ENCODE results near the gene PSAP.

PSAP gene

DNA sequence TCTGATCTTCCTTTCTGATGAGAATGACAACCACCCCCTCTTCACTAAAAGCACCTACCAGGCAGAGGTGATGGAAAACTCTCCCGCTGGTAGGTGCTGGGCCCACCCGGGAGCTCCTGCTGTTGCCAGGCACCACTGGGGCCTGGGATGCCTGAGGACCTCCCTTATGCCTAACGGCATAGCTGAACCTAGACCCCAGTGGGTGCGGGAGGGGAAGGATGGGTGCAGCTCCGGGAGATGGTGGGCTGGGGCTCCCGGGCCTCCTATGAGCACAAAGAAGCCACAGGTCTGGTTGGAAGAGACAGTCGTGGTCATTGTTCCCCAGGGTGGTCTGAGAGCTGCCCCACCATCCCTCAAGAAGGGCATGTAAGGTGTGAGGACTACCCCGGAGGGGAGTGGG, 62.1 kb downstream of the PSAP start:
- H2AFZ ChIP-seq (ENCODE audit: insufficient read depth, low read length, poor library complexity), result no peak overlapping the region
- H3K79me1 ChIP-seq (ENCODE audit: low read length), result no peaks in the 10 kb centered on the region
- H2AK5ac ChIP-seq (ENCODE audit: low read length), result no peak overlapping the region
- no peak overlapping the region for H2BK5ac ChIP-seq (ENCODE audit: low read depth, low read length, poor library complexity)
- peaks cover 4% of the 10 kb centered on the region for H3K9me3 ChIP-seq (ENCODE audit: insufficient read depth, low read depth, low read length)
- no peaks in the 10 kb centered on the region for H3K36me3 ChIP-seq (ENCODE audit: control insufficient read depth in 1 of 2, insufficient read depth in 2 of 2, low read length in 2 of 2)
- no peak overlapping the region for H4K8ac ChIP-seq (ENCODE audit: low read depth, low read length)
- no peaks in the 10 kb centered on the region for H3K79me2 ChIP-seq (ENCODE audit: control insufficient read depth, insufficient read depth, low read length, poor library complexity)
- H4K12ac ChIP-seq (ENCODE audit: low read depth, low read length), result no peak overlapping the region
- WGBS (ENCODE audit: extremely low coverage, insufficient coverage, insufficient read length), result no CpG with 5 or more reads among the region's 8 CpGs
- H3K27ac ChIP-seq (ENCODE audit: low read depth, low read length), result no peak overlapping the region
- no peaks in the 10 kb centered on the region for H3K4me1 ChIP-seq (ENCODE audit: control insufficient read depth in 1 of 2, insufficient read depth in 2 of 2, low read length in 2 of 2)
- H3K14ac ChIP-seq (ENCODE audit: low read length), result no peak overlapping the region
- no peak overlapping the region for H3K4ac ChIP-seq (ENCODE audit: low read depth, low read length)
- H3K23ac ChIP-seq (ENCODE audit: low read length), result no peak overlapping the region
- no peak for DNase-seq
- no peak overlapping the region for H2BK120ac ChIP-seq (ENCODE audit: insufficient read depth, low read length, poor library complexity)
- no peak overlapping the region for H2BK12ac ChIP-seq (ENCODE audit: low read length)
- no peak overlapping the region for H3K18ac ChIP-seq (ENCODE audit: low read length)
- no peak overlapping the region for H3K4me3 ChIP-seq (ENCODE audit: low read depth, low read length)
- no peak overlapping the region for H3K9ac ChIP-seq (ENCODE audit: low read length)
- no peaks in the 10 kb centered on the region for H3K27me3 ChIP-seq (ENCODE audit: insufficient read depth, low read length)
- H4K91ac ChIP-seq (ENCODE audit: low read depth, low read length), result no peak overlapping the region
- no peak overlapping the region for H3K4me2 ChIP-seq (ENCODE audit: low read length)

DNA sequence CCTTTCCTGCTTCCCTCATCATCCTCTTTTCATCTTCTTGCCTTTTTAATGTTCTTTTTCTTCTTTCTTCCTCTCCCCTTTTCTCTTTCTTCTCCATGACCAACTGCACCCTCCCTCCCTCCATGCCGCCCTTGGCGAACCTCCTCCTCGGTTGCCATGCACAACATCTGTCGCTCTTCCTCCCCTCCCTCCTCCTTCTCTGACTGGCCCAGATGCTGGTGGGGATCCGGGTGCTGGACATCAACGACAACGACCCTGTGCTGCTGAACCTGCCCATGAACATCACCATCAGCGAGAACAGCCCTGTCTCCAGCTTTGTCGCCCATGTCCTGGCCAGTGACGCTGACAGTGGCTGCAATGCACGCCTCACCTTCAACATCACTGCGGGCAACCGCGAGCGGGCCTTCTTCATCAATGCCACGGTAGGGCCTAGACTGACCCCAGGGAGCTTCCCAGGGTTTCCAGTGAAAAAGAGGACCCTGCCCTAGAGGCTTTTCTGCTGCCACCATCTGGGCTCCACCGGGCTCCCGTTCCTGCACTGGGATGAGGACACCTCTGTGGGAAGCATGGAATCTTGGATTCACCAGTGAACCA, 66.3 kb downstream of the PSAP start:
- H2AFZ ChIP-seq (ENCODE audit: insufficient read depth, low read length, poor library complexity), result no peak overlapping the region
- no peaks in the 10 kb centered on the region for H3K36me3 ChIP-seq (ENCODE audit: control insufficient read depth in 1 of 2, insufficient read depth in 2 of 2, low read length in 2 of 2)
- DNase-seq, result no peak
- no peaks in the 10 kb centered on the region for H3K27me3 ChIP-seq (ENCODE audit: insufficient read depth, low read length)
- H4K91ac ChIP-seq (ENCODE audit: low read depth, low read length), result no peak overlapping the region
- H4K12ac ChIP-seq (ENCODE audit: low read depth, low read length), result no peak overlapping the region
- H3K9ac ChIP-seq (ENCODE audit: low read length), result no peak overlapping the region
- H4K8ac ChIP-seq (ENCODE audit: low read depth, low read length), result no peak overlapping the region
- no peak overlapping the region for H2BK12ac ChIP-seq (ENCODE audit: low read length)
- no peak overlapping the region for H3K4me2 ChIP-seq (ENCODE audit: low read length)
- no peaks in the 10 kb centered on the region for H3K4me1 ChIP-seq (ENCODE audit: control insufficient read depth in 1 of 2, insufficient read depth in 2 of 2, low read length in 2 of 2)
- no CpG with 5 or more reads among the region's 18 CpGs for WGBS (ENCODE audit: extremely low coverage, insufficient coverage, insufficient read length)
- H3K27ac ChIP-seq (ENCODE audit: low read depth, low read length), result no peak overlapping the region
- H2BK5ac ChIP-seq (ENCODE audit: low read depth, low read length, poor library complexity), result no peak overlapping the region
- H3K4me3 ChIP-seq (ENCODE audit: low read depth, low read length), result no peak overlapping the region
- no peak overlapping the region for H3K4ac ChIP-seq (ENCODE audit: low read depth, low read length)
- H3K79me1 ChIP-seq (ENCODE audit: low read length), result no peaks in the 10 kb centered on the region
- no peak overlapping the region for H2BK120ac ChIP-seq (ENCODE audit: insufficient read depth, low read length, poor library complexity)
- no peaks in the 10 kb centered on the region for H3K9me3 ChIP-seq (ENCODE audit: insufficient read depth, low read depth, low read length)
- H3K23ac ChIP-seq (ENCODE audit: low read length), result no peak overlapping the region
- H3K79me2 ChIP-seq (ENCODE audit: control insufficient read depth, insufficient read depth, low read length, poor library complexity), result no peaks in the 10 kb centered on the region
- H3K14ac ChIP-seq (ENCODE audit: low read length), result no peak overlapping the region
- no peak overlapping the region for H3K18ac ChIP-seq (ENCODE audit: low read length)
- H2AK5ac ChIP-seq (ENCODE audit: low read length), result no peak overlapping the region

DNA sequence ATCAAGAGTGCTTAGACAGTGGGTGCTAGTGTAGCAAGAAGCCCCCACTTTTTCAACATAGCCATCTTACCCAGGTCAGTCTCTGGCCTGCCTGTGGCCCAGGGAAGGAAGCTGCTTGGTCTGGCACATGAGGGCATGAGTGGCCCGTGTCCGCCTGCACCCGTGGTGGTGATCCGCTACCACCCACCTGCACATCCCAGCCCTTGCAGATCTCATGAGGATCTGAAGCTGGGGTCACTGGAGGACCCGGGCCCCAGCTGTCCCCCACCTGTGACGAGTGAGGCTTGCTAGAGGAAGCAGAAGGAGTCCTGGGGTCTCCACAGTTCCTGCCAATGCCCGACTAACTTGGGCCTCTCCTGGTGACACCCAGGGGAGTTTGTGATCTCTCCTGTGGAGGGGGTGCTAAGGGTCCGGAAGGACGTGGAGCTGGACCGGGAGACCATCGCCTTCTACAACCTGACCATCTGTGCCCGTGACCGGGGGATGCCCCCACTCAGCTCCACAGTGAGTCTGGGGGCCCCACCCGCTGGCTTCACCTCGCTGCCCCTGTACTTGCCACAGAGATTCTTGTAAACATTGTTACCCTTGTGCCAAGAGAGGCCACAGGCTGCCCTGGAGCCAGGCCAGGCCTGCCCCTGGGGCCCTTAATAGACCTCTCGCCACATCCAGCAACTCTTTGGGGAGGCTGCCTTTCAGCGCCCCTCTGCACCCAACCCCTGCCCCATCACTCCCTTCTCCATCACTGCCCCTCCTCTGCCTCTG, 67.0 kb downstream of the PSAP start:
- no peak overlapping the region for H4K91ac ChIP-seq (ENCODE audit: low read depth, low read length)
- WGBS (ENCODE audit: extremely low coverage, insufficient coverage, insufficient read length), result no CpG with 5 or more reads among the region's 17 CpGs
- H4K12ac ChIP-seq (ENCODE audit: low read depth, low read length), result no peak overlapping the region
- H3K79me2 ChIP-seq (ENCODE audit: control insufficient read depth, insufficient read depth, low read length, poor library complexity), result no peaks in the 10 kb centered on the region
- DNase-seq, result no peak
- no peak overlapping the region for H3K27ac ChIP-seq (ENCODE audit: low read depth, low read length)
- no peak overlapping the region for H3K23ac ChIP-seq (ENCODE audit: low read length)
- no peak overlapping the region for H2BK120ac ChIP-seq (ENCODE audit: insufficient read depth, low read length, poor library complexity)
- H3K4me2 ChIP-seq (ENCODE audit: low read length), result no peak overlapping the region
- H2BK12ac ChIP-seq (ENCODE audit: low read length), result no peak overlapping the region
- H3K36me3 ChIP-seq (ENCODE audit: control insufficient read depth in 1 of 2, insufficient read depth in 2 of 2, low read length in 2 of 2), result no peaks in the 10 kb centered on the region
- H2BK5ac ChIP-seq (ENCODE audit: low read depth, low read length, poor library complexity), result no peak overlapping the region
- H3K14ac ChIP-seq (ENCODE audit: low read length), result no peak overlapping the region
- no peak overlapping the region for H3K9ac ChIP-seq (ENCODE audit: low read length)
- no peak overlapping the region for H2AFZ ChIP-seq (ENCODE audit: insufficient read depth, low read length, poor library complexity)
- H3K4me3 ChIP-seq (ENCODE audit: low read depth, low read length), result no peak overlapping the region
- H3K4ac ChIP-seq (ENCODE audit: low read depth, low read length), result no peak overlapping the region
- H4K8ac ChIP-seq (ENCODE audit: low read depth, low read length), result no peak overlapping the region
- no peaks in the 10 kb centered on the region for H3K4me1 ChIP-seq (ENCODE audit: control insufficient read depth in 1 of 2, insufficient read depth in 2 of 2, low read length in 2 of 2)
- no peaks in the 10 kb centered on the region for H3K79me1 ChIP-seq (ENCODE audit: low read length)
- H3K18ac ChIP-seq (ENCODE audit: low read length), result no peak overlapping the region
- no peaks in the 10 kb centered on the region for H3K9me3 ChIP-seq (ENCODE audit: insufficient read depth, low read depth, low read length)
- no peak overlapping the region for H2AK5ac ChIP-seq (ENCODE audit: low read length)
- no peaks in the 10 kb centered on the region for H3K27me3 ChIP-seq (ENCODE audit: insufficient read depth, low read length)

- no CpG with 5 or more reads among the region's 7 CpGs for WGBS (ENCODE audit: extremely low coverage, insufficient coverage, insufficient read length)
- Histone ChIP-seq H3K27ac (ENCODE audit: low read depth, low read length) (no peak overlapping the region), H3K27me3 (ENCODE audit: insufficient read depth, low read length) (no peaks in the 10 kb centered on the region), H2AFZ (ENCODE audit: insufficient read depth, low read length, poor library complexity) (no peak overlapping the region), H3K23ac (ENCODE audit: low read length) (no peak overlapping the region), H2BK5ac (ENCODE audit: low read depth, low read length, poor library complexity) (no peak overlapping the region), H3K4me2 (ENCODE audit: low read length) (no peak overlapping the region), H2BK120ac (ENCODE audit: insufficient read depth, low read length, poor library complexity) (no peak overlapping the region), H4K8ac (ENCODE audit: low read depth, low read length) (no peak overlapping the region), H3K9ac (ENCODE audit: low read length) (no peak overlapping the region), H4K12ac (ENCODE audit: low read depth, low read length) (no peak overlapping the region), H3K79me2 (ENCODE audit: control insufficient read depth, insufficient read depth, low read length, poor library complexity) (no peaks in the 10 kb centered on the region), H2AK5ac (ENCODE audit: low read length) (no peak overlapping the region), H3K4me3 (ENCODE audit: low read depth, low read length) (no peak overlapping the region), H3K79me1 (ENCODE audit: low read length) (no peaks in the 10 kb centered on the region), H2BK12ac (ENCODE audit: low read length) (no peak overlapping the region), H3K14ac (ENCODE audit: low read length) (no peak overlapping the region), H3K4ac (ENCODE audit: low read depth, low read length) (no peak overlapping the region), H3K4me1 (ENCODE audit: control insufficient read depth in 1 of 2, insufficient read depth in 2 of 2, low read length in 2 of 2) (no peaks in the 10 kb centered on the region), H3K36me3 (ENCODE audit: control insufficient read depth in 1 of 2, insufficient read depth in 2 of 2, low read length in 2 of 2) (no peaks in the 10 kb centered on the region), H4K91ac (ENCODE audit: low read depth, low read length) (no peak overlapping the region), H3K18ac (ENCODE audit: low read length) (no peak overlapping the region), H3K9me3 (ENCODE audit: insufficient read depth, low read depth, low read length) (no peaks in the 10 kb centered on the region)
- DNase-seq, result no peak
These were observed 68.0 kb downstream of the PSAP start for GRCh38 chr10:71782917-71783490.
